ENCODE results near the gene GLB1L3. TPM values are rescaled to one million over a fixed set of nuclear protein-coding genes. Genes with fewer than 3 reads are reported as not detected.

The GLB1L3 gene
- polyA plus RNA-seq, 1 experiment: not detected

GRCh38 chr11:134230339-134230738 is 45.8 kb upstream of the GLB1L3 start:
- ChIA-PET POLR2A (no interaction called here), CTCF (interaction anchor here (1.2 to 1.9 kb wide), 2 partner anchors 22 to 24 kb away, joined by 4 read pairs; no protein-coding TSS in a partner anchor)
- no peak for DNase-seq (ENCODE audit: low read depth)
- Histone ChIP-seq H3K36me3 (ENCODE audit: control insufficient read depth, insufficient read depth, low read length) (peaks cover 3% of the 10 kb centered on the region), H3K4me3 (ENCODE audit: low read depth, low read length) (no peak overlapping the region), H3K27me3 (ENCODE audit: control insufficient read depth, insufficient read depth, low read length) (no peaks in the 10 kb centered on the region)
- TF ChIP-seq CTCF (IDR thresholded peaks at IDR 0.05; ENCODE audit: insufficient read depth, low read depth, low read length): no peak

GRCh38 chr11:134231958-134232659 is 44.1 kb upstream of the GLB1L3 start:
- POLR2A ChIA-PET: no interaction called here
- no peak overlapping the region for H3K4me3 ChIP-seq (ENCODE audit: low read depth, low read length)
- peaks cover 3% of the 10 kb centered on the region for H3K36me3 ChIP-seq (ENCODE audit: control insufficient read depth, insufficient read depth, low read length)
- CTCF ChIA-PET: no interaction called here
- no peak for TF ChIP-seq CTCF (IDR thresholded peaks at IDR 0.05; ENCODE audit: insufficient read depth, low read depth, low read length)
- no peak for DNase-seq (ENCODE audit: low read depth)
- no peaks in the 10 kb centered on the region for H3K27me3 ChIP-seq (ENCODE audit: control insufficient read depth, insufficient read depth, low read length)

GRCh38 chr11:134233729-134234179 is 42.4 kb upstream of the GLB1L3 start:
- DNase-seq (ENCODE audit: low read depth): no peak
- TF ChIP-seq CTCF (IDR thresholded peaks at IDR 0.05; ENCODE audit: insufficient read depth, low read depth, low read length): no peak
- no peaks in the 10 kb centered on the region for H3K27me3 ChIP-seq (ENCODE audit: control insufficient read depth, insufficient read depth, low read length)
- no peak overlapping the region for H3K4me3 ChIP-seq (ENCODE audit: low read depth, low read length)
- H3K36me3 ChIP-seq (ENCODE audit: control insufficient read depth, insufficient read depth, low read length): peaks cover 3% of the 10 kb centered on the region
- ChIA-PET CTCF (interaction anchor here (1.0 to 2.0 kb wide), 2 partner anchors 10 to 32 kb away, joined by 3 to 11 read pairs; no protein-coding TSS in a partner anchor), POLR2A (no interaction called here)

- Histone ChIP-seq H3K36me3 (ENCODE audit: control insufficient read depth, insufficient read depth, low read length) (peaks cover 6% of the 10 kb centered on the region), H3K27me3 (ENCODE audit: control insufficient read depth, insufficient read depth, low read length) (no peaks in the 10 kb centered on the region), H3K4me3 (ENCODE audit: low read depth, low read length) (no peak overlapping the region)
- ChIA-PET POLR2A (no interaction called here), CTCF (interaction anchor here (0.9 to 1.0 kb wide), 2 partner anchors 9 kb away, joined by 3 read pairs; no protein-coding TSS in a partner anchor)
- TF ChIP-seq CTCF (IDR thresholded peaks at IDR 0.05; ENCODE audit: insufficient read depth, low read depth, low read length): no peak
- no peak for DNase-seq (ENCODE audit: low read depth)
Observed at GRCh38 chr11:134235399-134235798, 40.8 kb upstream of the GLB1L3 start.

GRCh38 chr11:134236834-134237556 is 39.2 kb upstream of the GLB1L3 start:
- Histone ChIP-seq H3K27me3 (ENCODE audit: control insufficient read depth, insufficient read depth, low read length) (no peaks in the 10 kb centered on the region), H3K4me3 (ENCODE audit: low read depth, low read length) (no peak overlapping the region), H3K36me3 (ENCODE audit: control insufficient read depth, insufficient read depth, low read length) (peaks cover 12% of the 10 kb centered on the region)
- POLR2A ChIA-PET: no interaction called here
- DNase-seq (ENCODE audit: low read depth): no peak
- CTCF ChIA-PET: no interaction called here
- no peak for TF ChIP-seq CTCF (IDR thresholded peaks at IDR 0.05; ENCODE audit: insufficient read depth, low read depth, low read length)
